Body of pancreas (tissue), 4 donors: Measurements from ENCODE around the gene SHCBP1. TPM values are rescaled to one million over a fixed set of nuclear protein-coding genes. Genes with fewer than 3 reads are reported as not detected.

Experiments
- ATAC-seq: fragments of 150-250 bp; one replicate; pipeline ENCODE4 v1.9.1; 2016
- DNase-seq, 4 donors: peaks; one replicate each; pipeline ENCODE4 v3.0.0-alpha.2; 2019
- H3K27ac ChIP-seq, 4 donors: fragments of 200-600 bp; sonication (generic); 1 replicate in 3 of 4; 2 replicates in 1 of 4; pipeline versions ENCODE4 v1.5.1 to v1.6.1; 2016 to 2019; ENCODE audit warnings: mild to moderate bottlenecking in 1 of 4, mixed read lengths in 1 of 4, moderate library complexity in 1 of 4
- H3K27me3 ChIP-seq, 2 donors: fragments of 200-600 bp; sonication (generic); one replicate each; pipeline ENCODE4 v1.6.0; 2016; ENCODE audit warnings: mild to moderate bottlenecking in 1 of 2
- H3K36me3 ChIP-seq, 2 donors: fragments of 200-600 bp; sonication (generic); replicated peaks in 1 of 2; 2 replicates each; pipeline ENCODE4 v1.5.1; 2016; ENCODE audit warnings: low read depth in 2 of 2; ENCODE audit not compliant: insufficient read depth in 1 of 2
- H3K4me1 ChIP-seq: fragments of 200-600 bp; sonication (generic); one replicate; pipeline ENCODE4 v1.6.0; 2016
- H3K4me3 ChIP-seq, 2 donors: fragments of 200-600 bp; sonication (generic); 1 replicate in 1 of 2; 2 replicates in 1 of 2; pipeline ENCODE4 v1.5.1; 2016 to 2019
- H3K9me3 ChIP-seq, 3 donors: fragments of 200-600 bp; sonication (generic); 1 replicate in 2 of 3; 2 replicates in 1 of 3; pipeline ENCODE4 v1.5.1; 2016
- POLR2A ChIP-seq, 3 donors: fragments of 450-650 bp; IDR thresholded peaks; one replicate each; pipeline ENCODE4 v1.6.1; 2016; ENCODE audit warnings: antibody characterized with exemption in 3 of 3, mild to moderate bottlenecking in 2 of 3
- WGBS, 2 donors: methylation state at CpG; one replicate each; pipeline ENCODE4 v1.1.5; 2017; 5-methylcytosine and 5-hydroxymethylcytosine counted together
- intact Hi-C: fragments of 100-400 bp; cut with DNase I; formaldehyde crosslinking; loops from one replicate; pipeline ENCODE4 v1.15.1; 2023
- total RNA-seq, 2 donors: library from RNA; depleted of rRNA; stranded (reverse); fragments of >200 nt; gene quantifications; one replicate each; pipeline ENCODE4 v1.1.0, GENCODE V29; 2016
- TF ChIP-seq, protein P1 (sequence below), 7 experiments: fragments of 450-650 bp in 4 of 7; fragments of 200-600 bp in 3 of 7; sonication (generic) in 3 of 7; IDR thresholded peaks; one replicate each; pipeline ENCODE4 v1.5.1; 2016 to 2019; ENCODE audit warnings: antibody characterized with exemption in 7 of 7

SHCBP1 gene
- total RNA-seq, 2 donors from 2014 or later: 0.26 TPM; not detected in 1

- Histone ChIP-seq H3K4me3 (no peak overlapping the region), H3K4me1 (peaks cover 18% of the 10 kb centered on the region), H3K9me3 (no peaks in the 10 kb centered on the region), H3K27ac (no peak overlapping the region), H3K27me3 (no peaks in the 10 kb centered on the region), H3K36me3 (no peaks in the 10 kb centered on the region)
- no peak for DNase-seq
- no peak for ATAC-seq
- TF ChIP-seq POLR2A (IDR thresholded peaks at IDR 0.05): no peak
- TF ChIP-seq, protein P1, sequence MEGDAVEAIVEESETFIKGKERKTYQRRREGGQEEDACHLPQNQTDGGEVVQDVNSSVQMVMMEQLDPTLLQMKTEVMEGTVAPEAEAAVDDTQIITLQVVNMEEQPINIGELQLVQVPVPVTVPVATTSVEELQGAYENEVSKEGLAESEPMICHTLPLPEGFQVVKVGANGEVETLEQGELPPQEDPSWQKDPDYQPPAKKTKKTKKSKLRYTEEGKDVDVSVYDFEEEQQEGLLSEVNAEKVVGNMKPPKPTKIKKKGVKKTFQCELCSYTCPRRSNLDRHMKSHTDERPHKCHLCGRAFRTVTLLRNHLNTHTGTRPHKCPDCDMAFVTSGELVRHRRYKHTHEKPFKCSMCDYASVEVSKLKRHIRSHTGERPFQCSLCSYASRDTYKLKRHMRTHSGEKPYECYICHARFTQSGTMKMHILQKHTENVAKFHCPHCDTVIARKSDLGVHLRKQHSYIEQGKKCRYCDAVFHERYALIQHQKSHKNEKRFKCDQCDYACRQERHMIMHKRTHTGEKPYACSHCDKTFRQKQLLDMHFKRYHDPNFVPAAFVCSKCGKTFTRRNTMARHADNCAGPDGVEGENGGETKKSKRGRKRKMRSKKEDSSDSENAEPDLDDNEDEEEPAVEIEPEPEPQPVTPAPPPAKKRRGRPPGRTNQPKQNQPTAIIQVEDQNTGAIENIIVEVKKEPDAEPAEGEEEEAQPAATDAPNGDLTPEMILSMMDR (IDR thresholded peaks at IDR 0.05): no peak
- intact Hi-C loops: no loop called here
- 77 to 80% methylated on average over 7 of the region's 7 CpGs for WGBS, 2 donors
Measured at GRCh38 chr16:46621934-46622676, 926 bp upstream of the SHCBP1 start.

DNA sequence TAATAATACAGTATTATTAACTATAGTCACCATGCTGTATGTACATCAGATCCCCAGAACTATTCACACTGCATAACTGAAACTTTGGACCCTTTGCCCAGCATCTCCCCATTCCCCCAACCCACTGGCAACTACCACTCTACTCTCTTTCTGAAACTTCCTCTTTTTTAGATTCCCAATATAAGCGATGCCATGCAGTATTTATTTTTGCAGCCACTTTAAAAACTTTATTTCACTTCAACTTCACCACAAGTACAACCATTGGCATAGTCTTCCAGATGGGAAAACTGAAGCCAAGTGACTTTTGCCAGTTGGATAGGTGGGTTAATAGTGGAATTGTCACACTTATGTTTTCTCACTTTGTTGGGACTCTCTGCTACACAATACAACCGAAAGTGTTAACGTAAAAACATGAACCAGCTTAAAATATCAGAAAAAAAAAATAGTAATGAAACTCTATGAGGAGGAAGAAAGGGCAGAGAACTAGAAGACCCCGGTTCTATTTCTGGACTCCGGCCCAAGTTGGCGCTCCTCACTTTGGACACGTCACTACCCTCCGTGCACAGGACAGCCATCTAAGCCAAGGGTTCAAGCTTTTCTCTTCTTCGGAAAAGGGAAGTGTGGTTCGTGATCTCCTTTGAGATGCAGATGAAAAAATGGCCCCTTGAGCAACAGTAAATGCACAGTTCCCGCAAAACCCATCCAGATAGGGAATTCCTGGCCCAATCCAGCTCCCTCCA lies 743 bp downstream of the SHCBP1 start:
- no peaks in the 10 kb centered on the region for H3K9me3 ChIP-seq
- WGBS, 2 donors: 5 to 14% methylated on average over 10 to 11 of the region's 11 CpGs

GRCh38 chr16:46618516-46618915 lies 2.7 kb downstream of the SHCBP1 start:
- Histone ChIP-seq H3K36me3 (no peaks in the 10 kb centered on the region), H3K4me1 (peaks cover 18% of the 10 kb centered on the region), H3K27ac (no peak overlapping the region), H3K9me3 (no peaks in the 10 kb centered on the region), H3K27me3 (no peaks in the 10 kb centered on the region), H3K4me3 (no peak overlapping the region)
- intact Hi-C loops: no loop called here
- TF ChIP-seq POLR2A (IDR thresholded peaks at IDR 0.05): no peak
- TF ChIP-seq, protein P1 (IDR thresholded peaks at IDR 0.05): no peak
- DNase-seq (no peak), ATAC-seq (no peak)
- WGBS, 2 donors: 81 to 88% methylated on average over 4 of the region's 4 CpGs

More for the DNA sequence above, 743 bp downstream of the SHCBP1 start:
- DNase-seq (no peak), ATAC-seq (no peak)
- H3K27ac ChIP-seq: no peak overlapping the region
- TF ChIP-seq, protein P1 (IDR thresholded peaks at IDR 0.05): no peak
- TF ChIP-seq POLR2A (IDR thresholded peaks at IDR 0.05): no peak
- peak overlapping the region; percentile 15 to 34 for H3K4me3 ChIP-seq
- H3K27me3 ChIP-seq: no peaks in the 10 kb centered on the region
- H3K4me1 ChIP-seq: peaks cover 18% of the 10 kb centered on the region
- H3K36me3 ChIP-seq: no peaks in the 10 kb centered on the region
- intact Hi-C loops: no loop called here

DNA sequence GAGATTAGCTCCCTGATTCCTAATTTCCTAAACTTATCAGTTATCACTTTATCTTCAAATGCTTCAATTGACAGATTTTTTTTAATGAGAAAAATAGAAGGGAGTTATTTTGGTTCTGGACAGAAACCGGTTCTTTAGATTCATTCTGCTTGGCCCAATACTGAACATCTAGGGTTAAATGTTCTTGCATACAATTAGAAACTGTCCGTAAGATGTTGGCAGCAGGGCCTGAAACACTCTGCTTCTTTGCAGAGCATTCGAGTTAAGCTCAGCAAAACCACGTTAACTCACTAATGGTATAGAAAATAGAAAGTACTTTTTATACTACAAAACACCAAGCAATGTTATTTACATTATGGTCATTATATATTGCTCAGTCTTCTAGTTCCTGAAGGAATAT lies 7.2 kb downstream of the SHCBP1 start:
- Histone ChIP-seq H3K4me3 (no peak overlapping the region), H3K9me3 (no peaks in the 10 kb centered on the region), H3K27ac (no peak overlapping the region), H3K27me3 (no peaks in the 10 kb centered on the region), H3K4me1 (no peaks in the 10 kb centered on the region), H3K36me3 (no peaks in the 10 kb centered on the region)
- ATAC-seq (no peak), DNase-seq (no peak)
- intact Hi-C loops: no loop called here
- WGBS, 2 donors: 69 to 74% methylated on average over 4 of the region's 4 CpGs
- TF ChIP-seq, protein P1 (IDR thresholded peaks at IDR 0.05): no peak
- no peak for TF ChIP-seq POLR2A (IDR thresholded peaks at IDR 0.05)
